GM12873 (cell line): ENCODE data around the gene LRRC8A.
A peak's percentile ranks its signal among the peaks of the same experiment; 100 is the strongest.

ENCODE experiments used
- TF ChIP-seq, protein P1 (sequence below): IDR thresholded peaks from 2 replicates; pipeline ENCODE4 v1.5.1; 2012; ENCODE audit warnings: low read depth, mild to moderate bottlenecking, moderate library complexity, low read length, control low read depth; ENCODE audit not compliant: insufficient read depth; ENCODE audit errors: missing control alignments

The LRRC8A gene

DNA sequence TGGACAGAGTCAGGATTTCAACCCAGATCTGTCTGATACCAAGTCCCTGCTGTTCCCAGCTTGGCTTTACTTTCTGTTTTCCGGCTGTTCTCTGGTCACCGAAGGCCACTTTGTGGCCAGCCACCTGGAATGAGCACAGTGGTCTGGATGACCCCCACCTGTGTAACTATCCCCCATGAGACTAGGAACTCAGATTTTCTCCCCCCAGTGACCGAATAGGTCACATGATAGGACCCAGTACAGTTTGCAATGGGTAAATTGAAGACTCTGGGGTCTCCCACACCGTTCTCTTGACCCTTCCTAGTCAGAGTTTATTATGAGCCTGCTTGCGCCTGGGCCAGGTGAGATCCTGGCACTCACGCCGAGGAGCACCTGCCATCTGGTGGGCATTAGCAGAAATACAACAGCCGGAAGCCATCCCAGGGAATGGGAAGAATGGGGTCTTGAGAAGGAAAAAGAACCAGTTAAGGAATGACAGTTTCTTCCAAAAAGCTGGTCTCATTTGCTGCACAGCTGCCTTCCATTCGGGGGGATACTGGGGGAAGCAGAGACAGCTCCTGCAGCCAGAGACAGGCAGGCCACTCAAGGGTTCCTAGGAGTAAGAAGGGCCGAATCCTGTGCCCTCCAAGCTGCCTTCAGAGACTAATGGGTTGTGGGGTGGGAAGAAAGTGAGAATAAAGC is 45.9 kb downstream of the LRRC8A start:
- TF ChIP-seq, protein P1, sequence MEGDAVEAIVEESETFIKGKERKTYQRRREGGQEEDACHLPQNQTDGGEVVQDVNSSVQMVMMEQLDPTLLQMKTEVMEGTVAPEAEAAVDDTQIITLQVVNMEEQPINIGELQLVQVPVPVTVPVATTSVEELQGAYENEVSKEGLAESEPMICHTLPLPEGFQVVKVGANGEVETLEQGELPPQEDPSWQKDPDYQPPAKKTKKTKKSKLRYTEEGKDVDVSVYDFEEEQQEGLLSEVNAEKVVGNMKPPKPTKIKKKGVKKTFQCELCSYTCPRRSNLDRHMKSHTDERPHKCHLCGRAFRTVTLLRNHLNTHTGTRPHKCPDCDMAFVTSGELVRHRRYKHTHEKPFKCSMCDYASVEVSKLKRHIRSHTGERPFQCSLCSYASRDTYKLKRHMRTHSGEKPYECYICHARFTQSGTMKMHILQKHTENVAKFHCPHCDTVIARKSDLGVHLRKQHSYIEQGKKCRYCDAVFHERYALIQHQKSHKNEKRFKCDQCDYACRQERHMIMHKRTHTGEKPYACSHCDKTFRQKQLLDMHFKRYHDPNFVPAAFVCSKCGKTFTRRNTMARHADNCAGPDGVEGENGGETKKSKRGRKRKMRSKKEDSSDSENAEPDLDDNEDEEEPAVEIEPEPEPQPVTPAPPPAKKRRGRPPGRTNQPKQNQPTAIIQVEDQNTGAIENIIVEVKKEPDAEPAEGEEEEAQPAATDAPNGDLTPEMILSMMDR = peak; percentile 91

DNA sequence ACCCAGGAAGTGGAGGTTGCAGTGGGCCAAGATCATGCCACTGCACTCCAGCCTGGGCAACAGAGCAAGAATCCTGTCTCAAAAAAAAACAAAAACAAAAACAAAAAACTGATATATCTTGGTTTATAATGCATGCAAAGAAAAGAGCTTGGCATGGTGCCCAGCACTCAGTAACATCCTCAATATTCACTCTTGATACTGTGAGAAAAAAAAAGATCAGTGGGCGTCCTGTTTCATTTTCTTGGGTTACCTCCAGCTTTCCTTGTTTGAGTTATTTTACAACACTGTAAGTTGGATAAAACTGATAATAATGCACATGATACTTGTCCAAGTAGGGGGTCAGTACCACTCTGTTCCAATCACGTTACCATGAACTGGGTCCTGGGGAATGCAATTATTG is 46.7 kb downstream of the LRRC8A start:
- TF ChIP-seq, protein P1 = no peak

DNA sequence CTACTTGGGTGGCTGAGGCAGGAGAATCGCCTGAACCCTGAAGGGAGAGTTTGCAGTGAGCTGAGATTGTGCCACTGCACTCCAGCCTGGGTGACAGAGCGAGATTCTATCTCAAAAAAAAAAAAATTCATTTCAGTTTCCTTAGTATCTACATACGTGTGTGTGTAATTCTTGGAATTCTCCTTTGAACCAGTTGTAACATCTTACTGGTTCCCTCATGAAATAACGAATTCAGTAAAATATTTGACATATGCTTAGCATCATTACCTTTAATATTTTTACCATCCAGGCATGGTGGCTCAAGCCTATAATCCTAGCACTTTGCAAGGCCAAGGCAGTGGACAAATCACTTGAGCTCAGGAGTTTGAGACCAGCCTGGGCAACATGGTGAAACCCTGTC is 47.6 kb downstream of the LRRC8A start:
- TF ChIP-seq, protein P1 = no peak

DNA sequence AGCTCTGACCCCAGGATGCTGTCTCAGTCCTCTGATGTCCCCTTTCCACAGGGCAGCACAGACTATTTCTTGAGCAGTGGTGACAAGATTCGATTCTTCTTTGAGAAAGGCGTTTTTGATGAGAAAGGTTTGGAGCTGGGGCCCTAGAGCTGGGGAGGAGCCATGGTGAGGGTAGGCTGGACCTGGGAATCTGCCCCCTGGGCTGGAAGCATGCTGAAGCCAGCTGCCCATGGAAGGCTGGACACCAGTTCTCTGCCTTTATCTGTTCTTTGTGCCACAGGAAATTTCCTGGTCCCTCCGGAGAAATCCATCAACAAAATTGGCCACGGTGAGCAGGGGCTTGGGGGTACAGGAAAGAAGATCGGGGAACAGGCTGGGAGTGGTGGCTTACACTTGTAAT is 51.8 kb downstream of the LRRC8A start:
- TF ChIP-seq, protein P1 = no peak

DNA sequence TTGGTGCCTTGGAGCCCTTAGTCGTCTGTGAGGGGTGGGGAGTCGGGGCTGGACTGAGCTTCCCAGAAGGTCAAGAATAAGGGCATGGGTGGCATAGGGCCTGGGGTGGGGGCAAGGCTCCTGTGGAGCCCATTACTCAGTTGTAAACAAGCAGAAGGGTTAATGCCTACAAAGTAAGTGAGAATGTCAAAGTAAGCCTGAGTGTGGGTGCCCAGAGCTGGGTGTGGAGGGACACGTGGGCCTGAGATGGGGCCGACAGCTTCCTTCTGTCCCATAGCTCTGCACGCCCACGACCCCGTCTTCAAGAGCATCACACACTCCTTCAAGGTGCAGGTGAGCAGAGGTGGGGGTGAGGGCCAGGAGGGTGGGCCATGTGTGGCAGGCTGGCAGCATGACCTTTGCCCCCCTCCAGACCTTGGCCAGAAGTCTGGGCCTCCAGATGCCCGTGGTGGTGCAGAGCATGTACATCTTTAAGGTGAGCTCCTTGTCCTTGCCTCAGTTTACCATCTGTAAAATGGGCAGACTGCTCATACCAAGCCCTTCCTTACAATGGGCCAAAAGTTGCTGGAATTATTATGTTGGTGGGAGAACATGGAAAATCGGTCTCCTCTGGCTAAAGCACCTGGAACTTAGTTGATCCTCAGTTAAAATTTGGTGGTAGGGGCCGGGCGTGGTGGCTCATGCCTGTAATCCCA is 54.4 kb downstream of the LRRC8A start:
- TF ChIP-seq, protein P1 = no peak

DNA sequence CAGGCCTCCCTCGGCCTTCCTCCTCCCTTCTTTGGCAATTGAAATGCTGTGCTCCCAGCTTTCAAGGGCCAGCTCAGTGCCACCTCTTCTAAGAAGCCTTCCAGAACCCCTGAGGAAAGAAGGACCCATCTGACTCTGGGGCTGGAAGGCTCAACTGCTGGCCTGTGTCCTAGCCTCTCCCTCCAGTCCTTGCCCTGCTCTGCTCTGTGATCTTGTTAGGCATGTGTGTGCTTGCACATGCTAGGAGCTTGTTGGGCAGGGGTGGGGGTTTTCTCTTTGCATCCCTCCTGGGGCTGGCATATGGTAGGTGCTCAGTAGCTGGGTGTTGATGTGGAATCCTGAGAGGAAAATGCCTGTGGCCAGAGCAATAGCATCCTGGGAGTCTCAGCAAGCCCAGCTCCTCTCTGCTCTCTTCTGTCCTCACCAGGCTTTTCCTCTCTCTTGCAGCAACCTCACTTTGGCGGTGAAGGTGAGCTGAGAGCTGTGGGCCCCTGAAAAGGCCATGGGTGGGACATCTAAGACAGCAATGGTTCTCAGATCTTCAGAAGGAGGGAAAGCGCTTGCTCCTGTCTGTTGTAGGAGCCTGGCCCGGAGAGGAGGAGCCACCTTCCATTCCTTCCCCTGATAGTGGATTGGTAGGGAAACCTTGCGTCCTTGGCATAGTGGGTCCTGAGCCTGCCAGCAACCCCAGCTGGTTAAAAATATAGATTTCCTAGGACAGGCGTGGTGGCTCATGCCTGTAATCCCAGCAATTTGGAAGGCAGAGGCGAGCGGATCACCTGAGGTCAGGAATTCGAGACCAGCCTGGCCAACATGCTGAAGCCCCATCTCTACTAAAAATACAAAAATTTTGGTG is 55.6 kb downstream of the LRRC8A start:
- TF ChIP-seq, protein P1 = no peak
